DOHH2 (cell line): ENCODE data around the gene KLC4.
A peak's percentile ranks its signal among the peaks of the same experiment; 100 is the strongest.

Experiments
- H3F3A ChIP-seq: fragments of 200-600 bp; sonication (generic), shearing (Covaris generic); 2 replicates; pipeline ENCODE4 v1.6.0; 2016; ENCODE audit warnings: antibody characterized with exemption, mild to moderate bottlenecking; ENCODE audit not compliant: control insufficient read depth, insufficient read depth
- H3K27ac ChIP-seq: fragments of 200-600 bp; sonication (generic); 2 replicates; pipeline ENCODE4 v1.5.1; 2014; ENCODE audit warnings: low read depth, mild to moderate bottlenecking, low read length, moderate library complexity
- H3K27me3 ChIP-seq: fragments of 200-600 bp; sonication (generic); 2 replicates; pipeline ENCODE4 v1.6.1; 2014; ENCODE audit warnings: mild to moderate bottlenecking, low read length, mixed read lengths; ENCODE audit not compliant: control insufficient read depth
- H3K36me3 ChIP-seq: fragments of 200-600 bp; sonication (generic); 2 replicates; pipeline ENCODE4 v1.6.1; 2014; ENCODE audit warnings: mild to moderate bottlenecking, low read length, moderate library complexity, mixed read lengths; ENCODE audit not compliant: control insufficient read depth
- H3K4me1 ChIP-seq: fragments of 200-600 bp; sonication (generic); 2 replicates; pipeline ENCODE4 v1.6.1; 2014; ENCODE audit warnings: mild to moderate bottlenecking, low read length, mixed read lengths; ENCODE audit not compliant: control insufficient read depth
- H3K4me2 ChIP-seq: fragments of 200-600 bp; sonication (generic); 2 replicates; pipeline ENCODE4 v1.6.0; 2014; ENCODE audit warnings: mild to moderate bottlenecking, low read length, moderate library complexity
- H3K4me3 ChIP-seq: fragments of 200-600 bp; sonication (generic); 2 replicates; pipeline ENCODE4 v1.5.1; 2014; ENCODE audit warnings: mild to moderate bottlenecking, low read length, mixed read lengths
- H3K79me2 ChIP-seq: fragments of 200-600 bp; sonication (generic); 2 replicates; pipeline ENCODE4 v1.6.1; 2014; ENCODE audit warnings: mild to moderate bottlenecking, low read length, mixed read lengths; ENCODE audit not compliant: control insufficient read depth
- H3K9me2 ChIP-seq: fragments of 200-600 bp; sonication (generic); replicated peaks from 2 replicates; pipeline ENCODE4 v1.6.1; 2014; ENCODE audit warnings: mild to moderate bottlenecking, low read length, mixed read lengths; ENCODE audit not compliant: control insufficient read depth
- H3K9me3 ChIP-seq: fragments of 200-600 bp; sonication (generic); 2 replicates; pipeline ENCODE4 v1.6.1; 2014; ENCODE audit warnings: antibody characterized with exemption, low read length, mixed read lengths; ENCODE audit not compliant: control insufficient read depth, insufficient read depth
- H4K20me1 ChIP-seq: fragments of 200-600 bp; sonication (generic); 2 replicates; pipeline ENCODE4 v1.6.0; 2014; ENCODE audit warnings: low read depth, mild to moderate bottlenecking, antibody characterized with exemption, low read length, moderate library complexity; ENCODE audit not compliant: control insufficient read depth, insufficient read depth
- CTCF ChIP-seq: fragments of 200-600 bp; sonication (generic); IDR thresholded peaks from one replicate; pipeline ENCODE4 v1.5.1; 2014; ENCODE audit warnings: antibody characterized with exemption, mild to moderate bottlenecking, low read depth, low read length; ENCODE audit not compliant: poor library complexity, severe bottlenecking
- EZH2phosphoT487 ChIP-seq: fragments of 200-600 bp; sonication (generic); IDR thresholded peaks from 2 replicates; pipeline ENCODE4 v1.6.1; 2017; ENCODE audit warnings: borderline replicate concordance, mild to moderate bottlenecking, antibody characterized with exemption, low read length, moderate library complexity, mixed read lengths

Gene KLC4

GRCh38 chr6:43062818-43063217 lies 3.4 kb downstream of the KLC4 start:
- Histone ChIP-seq H3K4me1 (peaks cover 16% of the 10 kb centered on the region), H3K27me3 (no peaks in the 10 kb centered on the region), H3K27ac (no peak overlapping the region), H3K4me2 (no peak overlapping the region), H4K20me1 (no peaks in the 10 kb centered on the region), H3K36me3 (peaks cover 6% of the 10 kb centered on the region), H3F3A (no peaks in the 10 kb centered on the region), H3K9me3 (no peaks in the 10 kb centered on the region), H3K4me3 (no peak overlapping the region), H3K79me2 (peaks cover 14% of the 10 kb centered on the region), H3K9me2 (no peaks in the 10 kb centered on the region)
- TF ChIP-seq EZH2phosphoT487 (no peak), CTCF (no peak)

DNA sequence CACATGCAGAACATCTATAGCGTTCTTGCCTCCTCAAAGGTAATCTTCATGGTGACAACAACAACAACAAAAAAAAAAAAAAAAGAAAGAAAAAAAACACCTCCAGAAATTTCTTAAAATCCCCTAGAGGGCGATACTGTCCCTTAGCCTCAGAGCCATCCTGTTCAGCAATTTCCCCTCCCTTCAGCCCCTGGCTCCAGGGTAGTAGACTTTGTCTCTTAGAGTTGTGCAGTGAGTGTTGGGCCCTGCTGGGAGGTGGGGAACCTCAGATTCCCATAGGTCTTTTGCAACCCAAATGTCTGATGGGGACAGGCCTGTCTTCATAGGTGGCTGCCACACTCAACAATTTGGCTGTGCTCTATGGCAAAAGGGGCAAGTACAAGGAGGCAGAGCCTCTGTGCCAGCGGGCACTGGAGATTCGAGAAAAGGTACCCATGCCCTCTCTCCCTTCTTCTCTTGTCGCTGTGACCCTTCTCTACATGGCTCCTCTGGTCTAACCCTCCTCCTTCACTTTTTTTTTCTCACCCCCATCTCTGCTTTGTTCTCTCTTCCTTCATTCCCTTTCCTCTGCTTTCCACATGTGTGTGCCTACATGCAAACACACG lies 10.7 kb downstream of the KLC4 start:
- H3K36me3 ChIP-seq = no peaks in the 10 kb centered on the region
- no peaks in the 10 kb centered on the region for H3K4me1 ChIP-seq
- no peak overlapping the region for H3K4me3 ChIP-seq
- TF ChIP-seq EZH2phosphoT487 (no peak), CTCF (peak; percentile 63)
- H3K9me3 ChIP-seq = no peaks in the 10 kb centered on the region
- H3F3A ChIP-seq = no peaks in the 10 kb centered on the region
- H4K20me1 ChIP-seq = no peaks in the 10 kb centered on the region; the same call in 1 of the 2 replicates
- H3K4me2 ChIP-seq = no peak overlapping the region
- no peak overlapping the region for H3K27ac ChIP-seq
- no peaks in the 10 kb centered on the region for H3K79me2 ChIP-seq
- H3K9me2 ChIP-seq = no peaks in the 10 kb centered on the region
- peaks cover 1% of the 10 kb centered on the region; the same call in 1 of the 2 replicates for H3K27me3 ChIP-seq

DNA sequence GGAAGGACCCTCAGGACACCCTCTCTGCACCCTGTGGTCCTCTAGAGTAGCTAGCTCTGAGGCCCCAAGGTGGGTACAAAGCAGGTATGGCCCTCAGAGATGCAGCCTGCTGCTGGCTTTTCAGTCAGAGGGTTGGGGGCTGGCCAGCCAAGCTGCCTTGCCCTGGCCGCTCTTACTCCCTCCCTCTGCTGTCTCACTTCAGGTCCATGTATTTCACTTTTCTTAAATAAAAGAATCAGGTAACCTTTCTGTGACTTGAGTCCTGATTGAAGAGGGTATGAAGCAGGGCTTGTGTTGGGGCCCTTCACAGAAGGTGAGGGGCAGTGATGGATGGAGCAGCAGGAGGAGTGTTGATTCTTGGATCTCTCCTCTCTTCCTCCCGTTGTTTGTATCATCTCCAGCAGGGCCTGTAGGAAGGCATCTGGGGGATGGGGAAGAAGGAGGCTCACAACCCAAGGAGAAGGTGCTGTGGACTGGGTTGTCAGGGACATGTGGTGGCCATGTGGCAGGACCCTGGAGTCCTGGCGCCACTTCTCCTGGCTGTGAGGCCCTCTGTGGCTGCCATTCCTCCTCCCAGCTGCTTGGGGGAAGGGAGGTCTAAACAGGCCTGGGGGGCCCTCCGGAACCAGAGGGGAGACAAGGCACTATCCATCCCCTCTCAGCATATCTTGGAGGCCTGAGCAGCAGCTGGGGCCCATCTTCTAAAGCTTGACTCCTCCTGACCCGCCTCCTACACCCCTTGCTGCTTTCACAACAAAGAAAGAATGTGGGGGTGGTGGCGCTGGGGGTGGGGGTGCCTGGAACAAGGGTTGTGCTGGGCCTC lies 15.6 kb downstream of the KLC4 start:
- H3K4me2 ChIP-seq = no peak overlapping the region
- no peaks in the 10 kb centered on the region for H3K9me3 ChIP-seq
- TF ChIP-seq CTCF (no peak), EZH2phosphoT487 (no peak)
- H3K27ac ChIP-seq = no peak overlapping the region
- H4K20me1 ChIP-seq = no peaks in the 10 kb centered on the region; the same call in 1 of the 2 replicates
- peaks cover 38% of the 10 kb centered on the region for H3K27me3 ChIP-seq
- H3K36me3 ChIP-seq = no peaks in the 10 kb centered on the region
- H3K9me2 ChIP-seq = no peaks in the 10 kb centered on the region
- no peaks in the 10 kb centered on the region for H3K79me2 ChIP-seq
- no peak overlapping the region for H3K4me3 ChIP-seq
- peaks cover 6% of the 10 kb centered on the region; the same call in 1 of the 2 replicates for H3K4me1 ChIP-seq
- no peaks in the 10 kb centered on the region for H3F3A ChIP-seq
